OCI-LY7 (cell line): ENCODE data around the gene DYNLRB1. TPM values are rescaled to one million over a fixed set of nuclear protein-coding genes. Genes with fewer than 3 reads are reported as not detected.

Experiments used
- BruUV-seq: library from RNA; stranded (reverse); fragments of 400-500 nt; replicated peaks from 2 replicates; lab custom pipeline; 2021; lab: Mats Ljungman, UMichigan
- CTCF ChIA-PET: fragments of 300-600 bp; sonication (Branson Sonifier 250); formaldehyde crosslinking; loops from one replicate; lab custom pipeline; 2022; ENCODE audit warnings: antibody characterized with exemption; ENCODE audit not compliant: unreplicated experiment; lab: Charles Lee
- POLR2A ChIA-PET: fragments of 300-600 bp; sonication (Branson Sonifier 250); formaldehyde crosslinking; loops from one replicate; lab custom pipeline; 2022; ENCODE audit warnings: antibody characterized with exemption; lab: Charles Lee
- DNase-seq: peaks from one replicate; pipeline ENCODE4 v3.0.0-alpha.2; 2015; ENCODE audit warnings: low spot score
- H2AFZ ChIP-seq: fragments of 200-600 bp; sonication (generic), shearing (Covaris generic); 2 replicates; pipeline ENCODE4 v1.6.1; 2014; ENCODE audit warnings: mild to moderate bottlenecking, antibody characterized with exemption, low read length, moderate library complexity
- H3K27ac ChIP-seq: fragments of 200-600 bp; sonication (generic); 2 replicates; pipeline ENCODE4 v1.5.1; 2014; ENCODE audit warnings: mixed run types, low read depth, mild to moderate bottlenecking, moderate library complexity, low read length, inconsistent platforms; ENCODE audit not compliant: poor library complexity, severe bottlenecking
- H3K36me3 ChIP-seq: fragments of 200-600 bp; sonication (generic); 2 replicates; pipeline ENCODE4 v1.6.1; 2014; ENCODE audit warnings: mild to moderate bottlenecking, antibody characterized with exemption, low read length, moderate library complexity, mixed read lengths; ENCODE audit not compliant: insufficient read depth
- H3K4me1 ChIP-seq: fragments of 200-600 bp; sonication (generic); 2 replicates; pipeline ENCODE4 v1.5.1; 2014; ENCODE audit warnings: mild to moderate bottlenecking, low read length; ENCODE audit not compliant: insufficient read depth, poor library complexity, severe bottlenecking
- H3K4me2 ChIP-seq: fragments of 200-600 bp; sonication (generic); 2 replicates; pipeline ENCODE4 v1.6.1; 2014; ENCODE audit warnings: mild to moderate bottlenecking, low read length
- H3K4me3 ChIP-seq: fragments of 200-600 bp; sonication (generic); 2 replicates; pipeline ENCODE4 v1.5.1; 2014; ENCODE audit warnings: mild to moderate bottlenecking, low read depth, low read length; ENCODE audit not compliant: poor library complexity, severe bottlenecking
- H3K79me2 ChIP-seq: fragments of 200-600 bp; sonication (generic); 2 replicates; pipeline ENCODE4 v1.6.1; 2016; ENCODE audit warnings: low read depth, mild to moderate bottlenecking, low read length, moderate library complexity, mixed read lengths; ENCODE audit not compliant: insufficient read depth
- H3K9me2 ChIP-seq: fragments of 200-600 bp; sonication (generic); 2 replicates; pipeline ENCODE4 v1.6.1; 2016; ENCODE audit warnings: mild to moderate bottlenecking, low read length, mixed read lengths; ENCODE audit not compliant: insufficient read depth
- H3K9me3 ChIP-seq: fragments of 200-600 bp; sonication (generic); 2 replicates; pipeline ENCODE4 v1.6.1; 2014; ENCODE audit warnings: mild to moderate bottlenecking, mixed run types, low read length, mixed read lengths
- H4K20me1 ChIP-seq: fragments of 200-600 bp; sonication (generic); 2 replicates; pipeline ENCODE4 v1.6.1; 2014; ENCODE audit warnings: mild to moderate bottlenecking, antibody characterized with exemption, low read length, moderate library complexity, mixed read lengths; ENCODE audit not compliant: insufficient read depth
- CTCF ChIP-seq: fragments of 200-600 bp; sonication (generic); conservative IDR thresholded peaks from 2 replicates; pipeline ENCODE4 v1.5.1; 2014; ENCODE audit warnings: mild to moderate bottlenecking, antibody characterized with exemption, low read length, moderate library complexity, mixed read lengths
- EZH2phosphoT487 ChIP-seq: fragments of 200-600 bp; sonication (generic); IDR thresholded peaks from 2 replicates; pipeline ENCODE4 v1.6.1; 2018; ENCODE audit warnings: low read depth, borderline replicate concordance, mild to moderate bottlenecking, mixed run types, antibody characterized with exemption, low read length, moderate library complexity, mixed read lengths
- intact Hi-C: fragments of 100-400 bp; cut with micrococcal nuclease; formaldehyde crosslinking; loops from one replicate; pipeline ENCODE4 v1.10.0; 2022; ENCODE audit not compliant: unreplicated experiment
- total RNA-seq, 2 experiments: library from RNA; depleted of rRNA in 1 of 2; stranded (reverse); fragments of >200 nt in 1 of 2; shearing (Covaris generic) in 1 of 2; gene quantifications; 2 replicates each; pipeline ENCODE4 v1.2.3, GENCODE V29; 2014 to 2022

The DYNLRB1 gene
- total RNA-seq, 2 experiments from 2014 or later: 94.2 to 128 TPM

- no TSS peak for BruUV-seq
- TF ChIP-seq CTCF (no peak), EZH2phosphoT487 (no peak)
- no peaks in the 10 kb centered on the region for H4K20me1 ChIP-seq
- DNase-seq: no peak
- H3K4me1 ChIP-seq: no peaks in the 10 kb centered on the region
- no peak overlapping the region for H3K4me3 ChIP-seq
- H3K79me2 ChIP-seq: no peaks in the 10 kb centered on the region
- POLR2A ChIA-PET: interaction anchor here (1.0 to 1.1 kb wide), 3 partner anchors 167 to 230 kb away, joined by 3 to 4 read pairs (median 3); no protein-coding TSS in a partner anchor
- H3K27ac ChIP-seq: no peak overlapping the region
- no peak overlapping the region for H3K4me2 ChIP-seq
- no peaks in the 10 kb centered on the region for H3K9me3 ChIP-seq
- H3K9me2 ChIP-seq: no peaks in the 10 kb centered on the region
- intact Hi-C loops: no loop called here
- no peak overlapping the region for H2AFZ ChIP-seq
- H3K36me3 ChIP-seq: peaks cover 65% of the 10 kb centered on the region
- CTCF ChIA-PET: no interaction called here
These were observed 14.1 kb downstream of the DYNLRB1 start for GRCh38 chr20:34530342-34530741.

- intact Hi-C loops: no loop called here
- Histone ChIP-seq H3K36me3 (peaks cover 72% of the 10 kb centered on the region), H3K79me2 (no peaks in the 10 kb centered on the region), H3K9me2 (no peaks in the 10 kb centered on the region), H3K4me3 (no peak overlapping the region), H3K4me1 (no peaks in the 10 kb centered on the region), H4K20me1 (no peaks in the 10 kb centered on the region), H3K27ac (no peak overlapping the region), H3K4me2 (no peak overlapping the region), H2AFZ (no peak overlapping the region), H3K9me3 (no peaks in the 10 kb centered on the region)
- no TSS peak for BruUV-seq
- TF ChIP-seq CTCF (no peak), EZH2phosphoT487 (no peak)
- CTCF ChIA-PET: no interaction called here
- POLR2A ChIA-PET: interaction anchor here (0.6 kb wide), 1 partner anchor 24 kb away, joined by 3 read pairs; no protein-coding TSS in a partner anchor
- DNase-seq: no peak
These were observed 15.5 kb downstream of the DYNLRB1 start for GRCh38 chr20:34531608-34532265.

GRCh38 chr20:34532320-34532719, 16.1 kb downstream of the DYNLRB1 start:
- H3K9me3 ChIP-seq: no peaks in the 10 kb centered on the region
- H4K20me1 ChIP-seq: no peaks in the 10 kb centered on the region
- no peak overlapping the region for H3K4me3 ChIP-seq
- no peak overlapping the region for H2AFZ ChIP-seq
- no peak for TF ChIP-seq CTCF
- TF ChIP-seq EZH2phosphoT487: no peak
- no peaks in the 10 kb centered on the region for H3K4me1 ChIP-seq
- no TSS peak for BruUV-seq
- H3K4me2 ChIP-seq: no peak overlapping the region
- no peak for DNase-seq
- H3K79me2 ChIP-seq: no peaks in the 10 kb centered on the region
- CTCF ChIA-PET: no interaction called here
- H3K27ac ChIP-seq: no peak overlapping the region
- POLR2A ChIA-PET: no interaction called here
- peaks cover 72% of the 10 kb centered on the region for H3K36me3 ChIP-seq
- no peaks in the 10 kb centered on the region for H3K9me2 ChIP-seq
- intact Hi-C loops: no loop called here
